ENCODE measurements around the gene BRSK1.

The BRSK1 gene

DNA sequence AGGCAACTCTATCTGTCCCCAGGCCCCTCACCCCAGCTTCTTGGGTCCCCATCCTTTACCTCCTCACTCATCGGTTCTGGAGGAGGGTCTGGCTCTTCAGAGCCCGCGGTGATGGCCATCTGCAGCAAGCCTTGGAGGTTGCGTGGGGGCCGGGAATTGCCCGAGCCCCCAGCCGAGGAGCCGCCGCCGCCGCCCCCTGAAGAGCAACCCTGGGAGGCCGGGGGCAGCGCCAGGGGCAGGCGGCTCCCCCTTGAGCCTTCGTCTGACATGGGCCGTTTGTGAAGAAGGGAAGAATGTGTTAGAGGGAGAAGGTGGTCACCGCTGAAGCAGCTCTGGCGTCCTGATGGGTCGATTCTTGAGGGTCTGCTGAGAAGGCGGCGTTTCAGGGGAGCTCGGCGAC lies 4.5 kb upstream of the BRSK1 start:
- H3K4me3 ChIP-seq (ENCODE audit: low read depth in 1 of 2, low read length in 2 of 2), result peak overlapping the region; percentile 73 to 96
- H3K9me3 ChIP-seq (ENCODE audit: low read length), result no peaks in the 10 kb centered on the region
- H3K36me3 ChIP-seq (ENCODE audit: insufficient read depth, low read length), result peaks cover 11% of the 10 kb centered on the region
- peaks cover 18% of the 10 kb centered on the region for H3K4me1 ChIP-seq (ENCODE audit: insufficient read depth, low read length)
- H3K27ac ChIP-seq (ENCODE audit: low read depth, low read length), result peak overlapping the region; percentile 53
- H3K9ac ChIP-seq (ENCODE audit: low read length), result no peak overlapping the region
- no peaks in the 10 kb centered on the region for H3K27me3 ChIP-seq (ENCODE audit: control insufficient read depth in 1 of 2, insufficient read depth in 2 of 2, low read length in 2 of 2)

DNA sequence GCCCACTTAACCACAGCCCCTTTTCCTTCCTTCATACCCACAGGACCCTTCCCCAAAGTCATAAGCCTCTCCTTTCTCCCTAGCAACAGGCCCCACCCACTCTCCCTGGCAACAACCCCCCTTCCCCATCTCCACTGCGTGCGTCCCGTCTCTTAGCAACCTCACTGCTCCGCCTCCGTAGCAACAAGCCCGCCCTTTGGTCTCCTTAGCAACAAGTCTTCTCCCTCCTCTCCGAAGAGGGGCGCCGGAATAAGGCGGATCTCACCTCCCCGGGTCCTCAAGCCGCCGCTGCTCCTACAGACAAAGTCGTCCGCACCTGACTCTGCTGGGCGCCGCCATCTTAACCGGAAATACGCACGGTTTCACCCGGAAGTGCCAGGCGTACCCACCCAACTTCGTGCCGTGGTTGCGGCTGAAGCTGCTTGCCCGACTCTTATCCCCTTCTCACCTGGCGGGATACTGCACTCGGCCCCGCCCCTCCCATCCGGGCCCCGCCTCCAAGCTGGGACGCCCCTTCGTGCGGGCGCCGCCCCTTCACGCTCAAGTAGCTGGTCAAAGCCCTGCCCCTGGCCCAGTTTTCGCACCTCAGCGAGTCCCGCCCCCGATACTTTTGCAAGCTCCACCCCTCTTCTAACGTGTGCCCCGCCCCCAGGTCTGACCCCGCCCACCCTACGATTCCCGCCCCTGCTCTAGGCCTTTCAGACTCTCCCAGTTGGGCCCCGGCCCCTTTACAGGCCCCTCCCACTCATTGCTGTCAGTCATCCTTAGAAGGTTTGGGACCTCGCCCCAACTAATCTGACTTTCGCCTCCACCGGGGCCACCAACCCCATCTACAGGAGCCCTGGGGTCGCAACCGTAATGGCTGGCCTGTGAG lies 3.8 kb upstream of the BRSK1 start, which contains the start of gene HSPBP1:
TSS of gene HSPBP1 (minus strand) at position 341 of the 874 bp plus-strand sequence. CDS start 502 bp downstream, outside the sequence.
- Histone ChIP-seq H3K27me3 (ENCODE audit: control insufficient read depth in 1 of 2, insufficient read depth in 2 of 2, low read length in 2 of 2) (no peaks in the 10 kb centered on the region), H3K36me3 (ENCODE audit: insufficient read depth, low read length) (peaks cover 11% of the 10 kb centered on the region), H3K4me1 (ENCODE audit: insufficient read depth, low read length) (peaks cover 21% of the 10 kb centered on the region), H3K9ac (ENCODE audit: low read length) (peak within 1 kb of the TSS; percentile 65), H3K27ac (ENCODE audit: low read depth, low read length) (peak within 1 kb of the TSS; percentile 53), H3K4me3 (ENCODE audit: low read depth in 1 of 2, low read length in 2 of 2) (peak within 1 kb of the TSS; percentile 73 to 96), H3K9me3 (ENCODE audit: low read length) (no peaks in the 10 kb centered on the region)

DNA sequence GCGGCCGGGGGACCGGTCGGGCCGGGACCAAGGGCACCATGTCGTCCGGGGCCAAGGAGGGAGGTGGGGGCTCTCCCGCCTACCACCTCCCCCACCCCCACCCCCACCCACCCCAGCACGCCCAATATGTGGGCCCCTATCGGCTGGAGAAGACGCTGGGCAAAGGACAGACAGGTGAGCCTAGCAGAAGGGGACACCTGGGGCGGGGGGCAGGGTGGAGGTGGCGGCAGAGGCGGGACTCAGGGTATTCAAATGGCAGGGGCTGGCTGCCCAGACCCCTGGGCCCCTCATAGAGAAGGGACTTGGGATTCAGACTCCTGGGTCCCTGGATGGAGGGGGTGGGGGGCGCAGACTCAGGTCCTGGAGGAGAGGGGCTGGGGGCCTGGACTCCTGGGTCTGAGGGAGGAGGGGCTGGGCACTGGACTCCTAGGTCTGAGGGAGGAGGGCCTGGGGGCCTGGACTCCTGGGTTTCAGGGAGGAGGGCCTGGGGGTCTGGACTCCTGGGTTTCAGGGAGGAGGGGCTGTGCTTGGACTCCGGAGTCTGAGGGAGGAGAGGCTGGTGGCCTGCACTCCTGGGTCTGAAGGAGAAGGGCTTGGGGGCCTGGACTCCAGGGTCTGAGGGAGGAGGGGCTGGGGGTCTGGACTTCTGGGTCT lies 735 bp downstream of the BRSK1 start:
- no peak overlapping the region for H3K9ac ChIP-seq (ENCODE audit: low read length)
- no peaks in the 10 kb centered on the region for H3K36me3 ChIP-seq (ENCODE audit: insufficient read depth, low read length)
- no peaks in the 10 kb centered on the region for H3K9me3 ChIP-seq (ENCODE audit: low read length)
- H3K4me3 ChIP-seq (ENCODE audit: low read depth in 1 of 2, low read length in 2 of 2), result peak overlapping the region; percentile 18 to 57
- peaks cover 18% of the 10 kb centered on the region for H3K4me1 ChIP-seq (ENCODE audit: insufficient read depth, low read length)
- no peaks in the 10 kb centered on the region for H3K27me3 ChIP-seq (ENCODE audit: control insufficient read depth in 1 of 2, insufficient read depth in 2 of 2, low read length in 2 of 2)
- H3K27ac ChIP-seq (ENCODE audit: low read depth, low read length), result peak overlapping the region; percentile 52

DNA sequence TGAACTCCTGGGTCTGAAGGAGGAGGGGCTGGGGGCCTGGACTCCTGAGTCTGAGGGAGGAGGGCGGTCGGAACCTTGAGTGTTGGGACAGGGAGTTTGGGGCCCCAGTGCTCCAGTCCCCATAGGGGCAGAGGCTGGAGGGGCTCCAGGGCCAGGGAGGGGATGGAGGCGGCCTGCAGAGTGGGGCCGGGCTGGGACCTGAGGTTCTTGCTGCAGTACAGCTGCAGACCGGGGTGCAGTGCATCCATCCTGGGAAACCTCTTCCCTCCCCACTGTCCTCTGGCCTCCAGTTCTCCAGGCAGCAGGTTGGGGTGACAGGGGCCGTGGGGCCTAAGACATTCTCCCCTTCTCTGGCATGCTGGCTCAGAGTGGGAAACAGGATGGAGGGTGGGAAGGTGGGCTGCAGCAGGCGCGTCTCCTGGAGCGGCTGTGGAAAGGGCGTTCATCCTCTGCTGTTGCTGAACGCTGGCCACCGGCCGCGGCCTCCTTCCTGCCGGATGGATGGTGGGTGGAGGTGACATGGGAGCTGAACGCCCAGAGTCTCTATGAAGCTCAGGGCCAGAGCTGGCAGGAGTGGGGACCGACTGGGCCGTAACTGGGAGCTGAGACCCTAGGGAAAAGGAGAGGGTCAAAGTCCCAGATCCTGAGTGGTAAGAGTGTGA lies 1.6 kb downstream of the BRSK1 start:
- Histone ChIP-seq H3K9ac (ENCODE audit: low read length) (no peak overlapping the region), H3K27ac (ENCODE audit: low read depth, low read length) (peak overlapping the region; percentile 52), H3K4me3 (ENCODE audit: low read depth in 1 of 2, low read length in 2 of 2) (peak overlapping the region in 1 of 2 donors; percentile 18), H3K36me3 (ENCODE audit: insufficient read depth, low read length) (no peaks in the 10 kb centered on the region), H3K4me1 (ENCODE audit: insufficient read depth, low read length) (peaks cover 15% of the 10 kb centered on the region), H3K9me3 (ENCODE audit: low read length) (no peaks in the 10 kb centered on the region), H3K27me3 (ENCODE audit: control insufficient read depth in 1 of 2, insufficient read depth in 2 of 2, low read length in 2 of 2) (no peaks in the 10 kb centered on the region)

DNA sequence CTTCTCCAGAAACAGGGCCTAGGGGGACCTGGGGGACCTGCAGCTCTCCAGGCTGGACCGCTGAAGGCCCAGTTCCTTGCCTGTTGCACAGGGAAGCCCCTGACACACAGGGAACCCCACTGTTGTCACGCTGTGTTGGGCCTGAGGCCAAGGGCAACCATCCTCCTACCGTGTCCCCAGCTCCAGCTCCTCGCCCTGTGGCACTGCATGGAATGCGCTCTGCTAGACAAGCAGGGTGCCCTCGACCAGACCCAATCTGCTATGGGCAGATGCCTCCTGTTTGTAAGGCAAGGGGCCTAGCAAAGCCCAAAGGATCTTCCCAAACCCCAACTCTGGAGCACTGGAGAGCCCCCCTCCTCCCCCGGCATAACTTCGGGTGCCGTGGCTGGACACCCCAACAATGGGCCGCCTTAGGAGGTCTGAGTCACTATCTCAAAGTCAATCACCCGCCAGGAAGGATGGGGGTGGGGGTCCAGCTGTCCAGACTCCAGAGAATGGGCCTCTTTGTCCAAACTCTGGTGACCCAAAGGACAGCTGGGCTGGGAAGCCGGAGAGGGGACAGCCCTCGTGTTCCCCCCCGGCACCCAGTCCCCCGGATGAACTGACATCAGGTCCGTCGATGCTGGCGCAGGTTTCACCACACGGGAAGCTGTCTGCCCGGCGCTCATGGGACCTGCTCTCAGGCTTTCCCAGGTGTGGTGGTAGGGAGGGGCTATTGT lies 3.7 kb downstream of the BRSK1 start:
- Histone ChIP-seq H3K27me3 (ENCODE audit: control insufficient read depth in 1 of 2, insufficient read depth in 2 of 2, low read length in 2 of 2) (no peaks in the 10 kb centered on the region), H3K4me3 (ENCODE audit: low read depth in 1 of 2, low read length in 2 of 2) (no peak overlapping the region), H3K36me3 (ENCODE audit: insufficient read depth, low read length) (no peaks in the 10 kb centered on the region), H3K9ac (ENCODE audit: low read length) (no peak overlapping the region), H3K27ac (ENCODE audit: low read depth, low read length) (no peak overlapping the region), H3K9me3 (ENCODE audit: low read length) (no peaks in the 10 kb centered on the region), H3K4me1 (ENCODE audit: insufficient read depth, low read length) (peaks cover 10% of the 10 kb centered on the region)

DNA sequence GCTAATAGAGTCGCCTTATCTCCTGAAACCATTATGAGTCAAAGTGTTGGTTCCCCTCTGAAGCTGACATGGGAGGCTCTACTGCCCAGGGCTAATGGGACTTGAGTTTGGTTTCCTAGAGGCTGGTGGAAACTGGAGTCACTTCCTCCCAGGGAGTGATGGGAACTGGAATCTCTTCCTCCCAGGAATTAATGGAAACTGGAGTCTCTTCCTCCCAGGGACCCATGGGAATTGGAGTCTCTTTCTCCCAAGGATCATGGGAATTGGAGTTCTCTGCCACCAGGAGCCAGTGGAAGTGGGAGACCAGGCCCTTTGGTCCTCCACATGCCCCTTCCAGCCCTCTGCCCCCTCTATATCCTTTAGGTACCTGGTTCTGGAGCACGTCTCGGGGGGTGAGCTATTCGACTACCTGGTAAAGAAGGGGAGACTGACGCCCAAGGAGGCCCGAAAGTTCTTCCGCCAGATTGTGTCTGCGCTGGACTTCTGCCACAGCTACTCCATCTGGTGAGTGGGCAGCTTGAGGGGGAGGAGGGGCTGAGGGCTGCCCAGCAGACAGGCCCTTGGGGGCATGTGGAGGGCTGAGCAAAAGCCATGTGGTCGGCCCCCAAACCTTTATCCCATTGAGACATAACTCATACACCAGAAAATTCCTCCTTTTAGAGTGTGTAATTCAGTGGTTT lies 5.5 kb downstream of the BRSK1 start:
- Histone ChIP-seq H3K9me3 (ENCODE audit: low read length) (no peaks in the 10 kb centered on the region), H3K4me1 (ENCODE audit: insufficient read depth, low read length) (peaks cover 7% of the 10 kb centered on the region), H3K9ac (ENCODE audit: low read length) (no peak overlapping the region), H3K27ac (ENCODE audit: low read depth, low read length) (no peak overlapping the region), H3K4me3 (ENCODE audit: low read depth in 1 of 2, low read length in 2 of 2) (no peak overlapping the region), H3K27me3 (ENCODE audit: control insufficient read depth in 1 of 2, insufficient read depth in 2 of 2, low read length in 2 of 2) (no peaks in the 10 kb centered on the region), H3K36me3 (ENCODE audit: insufficient read depth, low read length) (no peaks in the 10 kb centered on the region)

DNA sequence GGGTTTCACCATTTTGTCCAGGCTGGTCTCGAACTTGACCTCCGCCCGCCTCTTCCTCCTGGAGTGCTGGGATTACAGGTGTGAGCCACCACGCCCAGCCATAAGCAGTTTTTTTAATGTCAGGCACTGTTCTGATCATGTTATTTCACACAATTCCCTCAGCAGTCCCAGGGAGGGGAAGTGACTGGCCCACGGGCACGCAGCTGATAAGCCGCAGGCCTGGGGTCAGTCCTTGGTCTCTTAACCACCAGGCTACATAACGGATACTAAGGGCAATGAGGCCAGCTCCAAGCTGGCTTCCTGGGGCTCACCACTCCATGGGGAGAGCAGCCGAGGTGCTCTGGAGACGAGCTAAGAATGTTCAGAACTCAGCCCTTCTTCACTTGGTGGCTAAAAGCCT lies 13.5 kb downstream of the BRSK1 start:
- Histone ChIP-seq H3K36me3 (ENCODE audit: insufficient read depth, low read length) (no peaks in the 10 kb centered on the region), H3K9ac (ENCODE audit: low read length) (no peak overlapping the region), H3K9me3 (ENCODE audit: low read length) (no peaks in the 10 kb centered on the region), H3K27ac (ENCODE audit: low read depth, low read length) (no peak overlapping the region), H3K27me3 (ENCODE audit: control insufficient read depth in 1 of 2, insufficient read depth in 2 of 2, low read length in 2 of 2) (no peaks in the 10 kb centered on the region), H3K4me3 (ENCODE audit: low read depth in 1 of 2, low read length in 2 of 2) (no peak overlapping the region), H3K4me1 (ENCODE audit: insufficient read depth, low read length) (peaks cover 9% of the 10 kb centered on the region)

DNA sequence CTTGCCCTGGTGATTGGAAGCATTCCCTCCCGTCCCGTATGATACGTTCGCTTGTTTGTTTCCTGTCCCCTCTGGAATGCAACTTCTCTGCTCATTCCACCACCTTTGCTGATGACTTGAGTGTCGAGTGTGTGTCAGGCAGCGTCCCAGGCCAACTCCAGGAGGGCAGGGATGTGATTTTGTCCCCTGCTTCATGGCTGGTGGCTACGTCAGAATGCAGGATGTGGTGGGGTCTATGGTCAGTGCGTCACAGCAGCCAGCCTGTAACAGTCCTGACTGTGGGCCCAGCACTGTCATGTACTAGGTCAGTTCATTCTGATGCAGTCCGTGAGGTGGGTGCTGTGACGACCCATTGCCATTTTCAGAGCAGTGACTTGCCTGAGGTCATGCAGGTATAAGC lies 16.2 kb downstream of the BRSK1 start:
- Histone ChIP-seq H3K9ac (ENCODE audit: low read length) (no peak overlapping the region), H3K4me1 (ENCODE audit: insufficient read depth, low read length) (peaks cover 9% of the 10 kb centered on the region), H3K4me3 (ENCODE audit: low read depth in 1 of 2, low read length in 2 of 2) (no peak overlapping the region), H3K36me3 (ENCODE audit: insufficient read depth, low read length) (peaks cover 15% of the 10 kb centered on the region), H3K27me3 (ENCODE audit: control insufficient read depth in 1 of 2, insufficient read depth in 2 of 2, low read length in 2 of 2) (no peaks in the 10 kb centered on the region), H3K27ac (ENCODE audit: low read depth, low read length) (no peak overlapping the region), H3K9me3 (ENCODE audit: low read length) (no peaks in the 10 kb centered on the region)

DNA sequence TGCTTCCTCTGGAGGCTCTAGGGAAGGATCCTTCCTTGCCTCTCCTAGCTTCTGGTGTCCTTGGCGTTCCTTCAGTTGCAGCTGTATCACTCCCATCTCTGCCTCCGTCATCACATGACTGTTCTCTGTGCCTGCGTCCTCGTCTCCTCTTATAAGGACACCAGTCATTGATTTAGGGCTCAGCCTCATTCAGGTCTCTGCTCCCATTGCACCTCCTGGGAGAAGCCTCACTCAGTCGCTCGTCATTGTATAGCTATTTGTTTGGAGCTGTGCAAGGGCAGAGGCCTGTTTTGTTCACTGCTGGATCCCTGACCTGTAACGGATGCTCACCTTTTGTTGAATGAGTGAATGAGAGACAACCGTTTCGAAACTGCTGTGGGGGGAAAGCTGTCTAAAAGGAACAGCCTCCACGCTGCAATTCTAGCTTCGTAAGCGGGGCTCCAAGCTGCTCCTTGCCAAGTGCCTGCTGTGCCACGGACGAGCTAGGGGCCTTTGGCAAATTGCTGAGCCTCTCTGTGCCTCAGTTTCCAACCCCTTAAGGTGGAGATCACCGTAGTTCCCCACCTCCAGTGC lies 17.2 kb downstream of the BRSK1 start:
- H3K4me1 ChIP-seq (ENCODE audit: insufficient read depth, low read length), result peaks cover 9% of the 10 kb centered on the region
- H3K27me3 ChIP-seq (ENCODE audit: control insufficient read depth in 1 of 2, insufficient read depth in 2 of 2, low read length in 2 of 2), result no peaks in the 10 kb centered on the region
- H3K27ac ChIP-seq (ENCODE audit: low read depth, low read length), result no peak overlapping the region
- H3K36me3 ChIP-seq (ENCODE audit: insufficient read depth, low read length), result peaks cover 19% of the 10 kb centered on the region
- no peaks in the 10 kb centered on the region for H3K9me3 ChIP-seq (ENCODE audit: low read length)
- no peak overlapping the region for H3K4me3 ChIP-seq (ENCODE audit: low read depth in 1 of 2, low read length in 2 of 2)
- H3K9ac ChIP-seq (ENCODE audit: low read length), result no peak overlapping the region

DNA sequence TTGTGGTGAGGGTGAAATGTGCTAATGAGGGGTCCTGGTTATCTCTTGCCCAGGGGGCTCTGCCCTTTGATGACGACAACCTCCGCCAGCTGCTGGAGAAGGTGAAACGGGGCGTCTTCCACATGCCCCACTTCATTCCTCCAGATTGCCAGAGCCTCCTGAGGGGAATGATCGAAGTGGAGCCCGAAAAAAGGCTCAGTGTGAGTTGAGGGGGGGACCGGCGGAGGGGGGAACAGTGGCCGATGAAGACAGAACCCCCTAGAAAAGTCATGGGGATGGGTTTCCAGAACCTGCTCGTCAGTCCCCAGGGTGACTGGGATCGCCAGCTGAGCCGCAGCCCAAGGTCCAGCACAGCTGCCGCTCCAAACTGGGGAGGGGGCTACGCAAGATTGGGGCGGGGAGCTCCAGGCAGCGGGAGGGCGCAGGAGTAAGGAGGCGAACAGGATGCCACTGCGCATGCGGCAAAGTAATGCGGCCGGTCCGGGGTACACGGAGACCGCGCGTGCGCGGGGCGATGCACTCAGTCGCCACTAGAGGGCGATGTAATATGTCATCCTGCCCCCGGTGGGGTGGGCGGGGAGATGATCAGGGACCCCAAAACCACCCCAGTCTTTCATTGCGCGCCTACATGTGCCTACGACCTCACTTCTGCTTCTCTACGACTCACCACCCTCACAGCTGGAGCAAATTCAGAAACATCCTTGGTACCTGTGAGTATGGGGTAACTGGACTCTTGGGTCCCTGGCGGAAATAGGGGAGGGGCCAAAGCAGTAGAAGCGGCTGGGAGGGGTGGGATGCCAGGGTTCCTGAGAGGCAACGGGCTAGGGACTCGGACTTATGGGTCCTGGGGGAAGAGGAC lies 17.9 kb downstream of the BRSK1 start:
- Histone ChIP-seq H3K27ac (ENCODE audit: low read depth, low read length) (no peak overlapping the region), H3K9ac (ENCODE audit: low read length) (no peak overlapping the region), H3K27me3 (ENCODE audit: control insufficient read depth in 1 of 2, insufficient read depth in 2 of 2, low read length in 2 of 2) (no peaks in the 10 kb centered on the region), H3K36me3 (ENCODE audit: insufficient read depth, low read length) (peaks cover 24% of the 10 kb centered on the region), H3K4me3 (ENCODE audit: low read depth in 1 of 2, low read length in 2 of 2) (peak overlapping the region; percentile 10 to 47), H3K4me1 (ENCODE audit: insufficient read depth, low read length) (peaks cover 9% of the 10 kb centered on the region), H3K9me3 (ENCODE audit: low read length) (no peaks in the 10 kb centered on the region)
